GM19372 (cell line): ENCODE measurements around the gene CA10.

Experiments
- ATAC-seq: cut with Tn5 transposase; IDR thresholded peaks from one replicate; pipeline ENCODE4 v1.9.1; 2021; ENCODE audit warnings: mild to moderate bottlenecking, low read depth, moderate library complexity; ENCODE audit not compliant: unreplicated experiment

CA10 gene

GRCh38 chr17:51827140-51827539 lies 331.4 kb downstream of the CA10 start:
- ATAC-seq: no peak

GRCh38 chr17:51820766-51821165 lies 337.7 kb downstream of the CA10 start:
- ATAC-seq: no peak

- no peak for ATAC-seq
These were observed 338.3 kb downstream of the CA10 start for GRCh38 chr17:51820252-51820651.

- ATAC-seq: no peak
These were observed 338.9 kb downstream of the CA10 start for GRCh38 chr17:51819341-51820219.

GRCh38 chr17:51818777-51819176 lies 339.7 kb downstream of the CA10 start:
- ATAC-seq: no peak

GRCh38 chr17:51817955-51818354 lies 340.6 kb downstream of the CA10 start:
- ATAC-seq: no peak

GRCh38 chr17:51817117-51817516 lies 341.4 kb downstream of the CA10 start:
- no peak for ATAC-seq

GRCh38 chr17:51815097-51815496 lies 343.4 kb downstream of the CA10 start:
- no peak for ATAC-seq

GRCh38 chr17:51814521-51814920 lies 344.0 kb downstream of the CA10 start:
- no peak for ATAC-seq

- ATAC-seq: no peak
These were observed 344.7 kb downstream of the CA10 start for GRCh38 chr17:51813784-51814174.

GRCh38 chr17:51813140-51813783 lies 345.3 kb downstream of the CA10 start:
- ATAC-seq: no peak

GRCh38 chr17:51807460-51807859 lies 351.1 kb downstream of the CA10 start:
- ATAC-seq: no peak

- ATAC-seq: no peak
These were observed 352.7 kb downstream of the CA10 start for GRCh38 chr17:51805765-51806164.

- ATAC-seq: no peak
These were observed 353.3 kb downstream of the CA10 start for GRCh38 chr17:51805185-51805584.

GRCh38 chr17:51803161-51803560 lies 355.4 kb downstream of the CA10 start:
- no peak for ATAC-seq

GRCh38 chr17:51802544-51802943 lies 356.0 kb downstream of the CA10 start:
- no peak for ATAC-seq

GRCh38 chr17:51801626-51802025 lies 356.9 kb downstream of the CA10 start:
- no peak for ATAC-seq

- no peak for ATAC-seq
These were observed 358.5 kb downstream of the CA10 start for GRCh38 chr17:51799981-51800380.

GRCh38 chr17:51799240-51799639 lies 359.3 kb downstream of the CA10 start:
- no peak for ATAC-seq

- no peak for ATAC-seq
These were observed 361.4 kb downstream of the CA10 start for GRCh38 chr17:51797150-51797549.

- no peak for ATAC-seq
These were observed 362.5 kb downstream of the CA10 start for GRCh38 chr17:51796026-51796425.

- no peak for ATAC-seq
These were observed 363.1 kb downstream of the CA10 start for GRCh38 chr17:51795401-51795800.
